ENCODE measurements around the gene SIRT4.
A peak's percentile ranks its signal among the peaks of the same experiment; 100 is the strongest.
"Not testable (repeated sequence)": the region's sequence is repeated elsewhere in the genome, so short reads cannot be mapped to it uniquely, and the experiment has no call there.

SIRT4 gene, protein sequence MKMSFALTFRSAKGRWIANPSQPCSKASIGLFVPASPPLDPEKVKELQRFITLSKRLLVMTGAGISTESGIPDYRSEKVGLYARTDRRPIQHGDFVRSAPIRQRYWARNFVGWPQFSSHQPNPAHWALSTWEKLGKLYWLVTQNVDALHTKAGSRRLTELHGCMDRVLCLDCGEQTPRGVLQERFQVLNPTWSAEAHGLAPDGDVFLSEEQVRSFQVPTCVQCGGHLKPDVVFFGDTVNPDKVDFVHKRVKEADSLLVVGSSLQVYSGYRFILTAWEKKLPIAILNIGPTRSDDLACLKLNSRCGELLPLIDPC

DNA sequence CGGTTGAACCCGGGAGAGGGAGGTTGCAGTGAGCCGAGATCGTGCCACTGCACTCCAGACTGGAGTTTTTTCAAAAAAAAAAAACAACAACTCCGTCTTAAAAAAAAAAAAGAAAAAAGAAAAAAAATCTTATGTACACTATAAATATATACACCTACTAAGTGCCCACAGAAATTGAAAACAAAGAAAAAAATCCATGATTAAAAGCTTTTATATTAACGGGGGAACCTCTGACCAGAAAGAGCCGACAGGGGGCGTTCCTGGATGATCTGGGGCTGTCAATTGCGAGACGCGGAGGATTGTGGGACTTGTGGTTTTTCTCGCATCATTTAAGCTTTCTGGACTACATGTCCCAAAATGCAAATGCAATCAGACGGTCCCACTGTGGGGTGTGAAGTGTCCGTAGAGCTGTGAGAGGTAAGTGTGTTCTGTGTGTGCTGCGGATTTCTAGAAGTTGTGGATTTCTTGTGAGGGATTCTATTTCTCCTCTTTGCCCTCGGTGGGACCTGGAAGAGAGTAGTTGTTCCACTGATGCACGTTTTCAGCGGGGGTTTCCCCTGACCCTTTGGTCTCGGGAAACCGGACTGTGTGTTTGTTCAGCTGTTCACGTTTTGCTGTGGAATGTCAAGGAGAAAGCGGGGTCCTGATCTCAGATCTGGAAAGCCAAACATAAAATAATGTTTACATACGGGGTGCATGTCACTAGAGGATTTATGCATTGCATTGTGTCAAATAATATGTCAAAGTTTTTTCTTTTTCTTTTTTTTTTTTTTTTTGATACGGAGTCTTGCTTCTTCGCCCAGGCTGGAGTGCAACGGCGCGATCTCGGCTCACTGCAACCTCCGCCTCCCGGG lies at the start of gene SIRT4:
SIRT4 (plus strand) TSS at position 360 of the 854 bp plus-strand sequence. CDS start 1,241 bp downstream, outside the sequence.
- DNase-seq (ENCODE audit: low spot score), result peak; percentile 94

DNA sequence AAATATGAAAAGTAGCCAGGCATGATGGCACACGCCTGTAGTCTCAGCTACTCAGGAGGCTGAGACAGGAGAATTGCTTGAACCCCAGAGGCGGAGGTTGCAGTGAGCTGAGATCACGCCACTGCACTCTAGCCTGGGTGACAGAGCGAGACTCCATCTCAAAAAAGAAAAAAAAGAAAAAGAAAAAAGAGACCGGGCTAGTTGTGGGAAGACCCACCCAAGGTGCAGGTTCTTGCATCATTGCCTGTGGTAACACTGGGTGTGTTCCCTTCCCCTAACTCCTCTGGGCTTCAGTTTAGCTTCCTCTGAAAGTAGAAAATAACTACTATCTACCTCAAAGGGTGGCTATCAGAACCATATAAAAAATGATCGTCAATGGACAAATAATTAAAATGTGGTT lies 48.8 kb upstream of the SIRT4 start:
- not testable (repeated sequence) for DNase-seq (ENCODE audit: low spot score)

DNA sequence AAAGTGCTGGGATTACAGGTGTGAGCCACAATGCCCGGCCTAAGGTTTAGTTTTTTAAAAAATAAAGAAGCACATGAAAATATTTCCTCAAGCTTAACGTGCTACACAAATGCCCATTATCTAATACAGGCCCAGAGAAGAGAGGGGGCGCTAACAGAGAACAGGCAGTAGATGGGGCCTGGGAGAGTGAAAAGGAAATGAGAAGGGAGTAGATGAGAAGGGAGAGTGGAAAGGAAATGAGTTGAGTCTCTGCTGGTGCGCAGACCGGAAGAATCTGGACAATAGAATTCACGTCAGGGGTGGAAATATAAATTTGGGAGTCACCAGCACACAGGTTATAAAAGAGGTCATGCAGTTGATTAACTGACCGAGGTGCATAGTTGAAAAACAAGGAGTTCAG lies 47.3 kb upstream of the SIRT4 start:
- DNase-seq (ENCODE audit: low spot score), result no peak

DNA sequence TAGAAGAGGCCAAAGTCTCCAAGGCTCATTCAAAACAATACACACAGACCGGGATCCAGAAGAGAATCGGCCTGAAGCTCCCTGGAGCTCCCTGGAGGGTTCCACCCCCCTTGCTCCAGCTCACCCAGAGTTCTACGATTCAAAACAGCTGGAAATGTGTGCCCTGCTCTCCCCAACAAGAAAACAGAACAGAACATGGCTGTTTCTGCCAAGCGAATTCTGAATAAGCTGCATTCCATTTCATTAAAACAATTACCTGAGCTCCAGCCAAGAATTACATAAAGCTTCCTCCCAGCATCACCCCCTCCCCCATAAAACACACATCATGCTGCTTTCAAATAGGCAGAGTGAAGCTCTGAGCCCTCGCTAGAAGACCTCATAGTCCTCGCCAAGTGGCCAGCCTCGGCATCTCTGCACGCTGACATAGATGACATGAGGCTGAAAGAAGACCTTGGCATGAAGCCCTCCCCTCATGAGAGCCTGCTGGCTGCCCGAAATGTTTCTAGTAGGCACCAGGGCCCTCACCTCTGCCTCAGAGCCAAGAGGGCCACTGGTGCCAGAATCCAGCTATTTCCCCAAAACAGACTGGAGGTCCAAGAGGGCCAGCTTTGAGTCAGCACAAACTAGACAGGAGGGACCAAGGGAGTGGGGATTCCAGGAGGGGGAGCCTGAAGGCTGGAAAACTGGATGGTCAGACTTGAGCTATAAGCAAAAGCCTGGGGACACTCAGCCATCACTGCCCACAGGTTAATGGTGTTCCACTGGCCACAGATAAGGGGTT lies 44.9 kb upstream of the SIRT4 start:
- DNase-seq (ENCODE audit: low spot score), result no peak

DNA sequence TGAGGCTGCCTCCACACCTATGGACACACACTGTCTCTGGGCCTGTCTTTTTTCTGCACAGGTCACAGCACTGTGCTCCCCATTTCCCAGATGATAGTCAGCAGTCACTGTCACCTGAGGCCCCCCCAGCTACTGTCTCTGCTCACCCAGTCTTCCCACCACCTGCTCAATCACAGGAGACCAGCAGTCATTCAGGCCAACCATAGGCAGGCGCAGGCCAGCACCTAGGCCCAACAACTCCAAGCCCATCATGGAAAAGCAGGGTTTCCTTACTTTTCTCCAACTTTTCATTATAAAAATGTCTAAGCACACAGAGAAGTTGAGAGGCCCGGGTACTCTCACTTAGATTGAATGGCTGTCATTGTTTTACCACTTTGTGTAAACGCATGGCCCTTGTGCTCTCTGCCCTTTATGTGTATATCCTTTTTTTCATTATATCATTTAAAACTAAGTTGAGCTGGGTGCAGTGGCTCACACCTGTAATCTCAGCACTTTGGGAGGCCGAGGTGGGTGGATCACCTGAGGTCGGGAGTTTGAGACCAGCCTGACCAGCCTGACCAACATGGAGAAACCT lies 43.7 kb upstream of the SIRT4 start:
- DNase-seq (ENCODE audit: low spot score), result no peak

DNA sequence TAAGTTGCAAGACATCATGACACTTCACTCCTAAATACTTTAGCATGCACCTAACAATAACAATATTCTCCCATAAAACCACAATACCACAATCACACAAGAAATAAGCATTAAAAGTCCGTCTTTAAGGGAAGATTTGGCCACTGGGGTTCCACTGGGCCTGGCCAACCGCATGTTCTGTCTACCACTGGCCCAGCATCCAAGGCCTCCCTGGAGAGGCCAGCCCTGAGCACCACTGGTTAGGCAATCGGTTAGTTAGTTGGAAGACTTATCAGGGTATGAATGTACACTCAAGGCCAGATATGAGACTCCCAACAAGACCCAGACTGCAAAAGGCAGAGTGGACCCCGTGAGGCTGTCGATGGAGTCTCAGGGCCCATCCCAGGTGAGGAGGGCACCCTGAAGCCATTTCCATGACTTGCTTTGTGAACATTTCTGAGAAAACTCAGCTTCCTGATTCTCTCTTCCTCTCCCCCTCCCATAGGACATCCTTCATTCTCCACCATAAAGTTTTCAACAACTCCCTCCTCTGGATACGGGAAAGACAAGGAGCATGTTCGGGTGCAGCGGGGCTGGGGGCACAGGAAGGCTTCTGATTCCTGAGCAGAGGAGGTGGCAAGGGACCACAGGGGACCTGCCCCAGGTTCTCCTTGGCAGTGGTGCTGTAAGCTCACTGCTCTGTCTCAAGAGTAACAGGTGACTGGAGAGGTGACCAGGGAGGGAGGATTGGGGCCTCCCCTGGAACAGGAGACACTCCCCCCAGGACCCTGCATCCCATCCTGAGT lies 42.5 kb upstream of the SIRT4 start:
- no peak for DNase-seq (ENCODE audit: low spot score)

DNA sequence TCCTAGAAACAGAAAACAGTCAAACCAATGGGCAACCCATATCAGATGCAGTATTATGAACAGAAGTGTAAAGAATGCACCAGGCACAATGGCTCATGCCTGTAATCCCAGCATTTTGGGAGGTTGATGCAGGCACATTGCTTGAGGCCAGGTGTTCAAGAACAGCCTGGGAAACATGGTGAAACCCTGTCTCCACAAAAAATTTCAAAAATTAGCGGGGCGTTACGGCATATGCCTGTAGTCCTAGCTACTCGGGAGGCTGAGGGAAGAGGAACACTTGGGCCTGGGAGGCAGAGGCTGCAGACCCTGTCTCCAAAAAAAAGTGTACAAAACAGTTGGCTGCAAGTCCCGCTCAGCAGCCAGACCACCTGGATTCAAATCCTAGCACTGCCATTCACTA lies 41.5 kb upstream of the SIRT4 start:
- DNase-seq (ENCODE audit: low spot score), result no peak

DNA sequence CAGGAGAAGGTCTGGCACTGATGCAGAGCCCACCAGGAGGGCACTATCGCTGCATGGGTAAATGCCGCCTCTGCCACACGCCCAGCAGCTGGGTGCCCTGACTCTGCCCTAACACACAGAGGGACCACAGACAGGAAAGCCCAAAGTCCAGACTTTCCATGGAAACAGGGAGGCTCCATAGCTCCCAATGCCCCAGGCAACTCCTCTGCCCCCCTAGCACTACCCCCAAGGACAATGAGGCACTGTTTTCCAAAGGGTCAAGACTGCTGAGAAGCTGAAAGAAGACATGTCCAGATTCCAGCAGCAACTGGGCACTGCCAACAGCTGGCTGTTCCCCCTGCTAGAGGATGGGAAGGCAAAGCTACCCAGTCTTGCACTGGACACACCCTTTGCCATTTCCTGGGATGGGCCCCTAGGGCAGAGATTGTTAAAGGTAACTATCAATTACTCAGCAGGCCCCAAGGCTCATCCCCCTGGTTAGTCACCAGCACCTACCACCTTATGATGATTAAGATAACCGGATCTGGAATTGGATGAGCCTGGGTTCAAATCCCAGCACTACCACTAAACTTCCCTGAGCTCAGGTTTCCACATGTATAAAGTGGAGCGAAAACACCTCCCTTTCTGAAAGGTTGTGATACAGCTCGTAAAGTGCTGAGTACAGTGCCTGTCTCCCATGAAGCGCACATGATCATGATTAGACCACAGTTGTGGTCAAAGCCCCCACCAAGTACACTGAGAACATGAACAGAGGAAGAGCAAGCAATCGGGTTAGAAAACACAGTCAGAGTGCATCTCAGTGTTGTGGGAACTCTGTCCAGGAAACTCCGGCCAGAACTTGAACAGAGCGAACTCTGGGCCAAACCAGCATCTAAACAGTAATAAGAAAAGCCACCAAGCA lies 39.9 kb upstream of the SIRT4 start:
- no peak for DNase-seq (ENCODE audit: low spot score)

DNA sequence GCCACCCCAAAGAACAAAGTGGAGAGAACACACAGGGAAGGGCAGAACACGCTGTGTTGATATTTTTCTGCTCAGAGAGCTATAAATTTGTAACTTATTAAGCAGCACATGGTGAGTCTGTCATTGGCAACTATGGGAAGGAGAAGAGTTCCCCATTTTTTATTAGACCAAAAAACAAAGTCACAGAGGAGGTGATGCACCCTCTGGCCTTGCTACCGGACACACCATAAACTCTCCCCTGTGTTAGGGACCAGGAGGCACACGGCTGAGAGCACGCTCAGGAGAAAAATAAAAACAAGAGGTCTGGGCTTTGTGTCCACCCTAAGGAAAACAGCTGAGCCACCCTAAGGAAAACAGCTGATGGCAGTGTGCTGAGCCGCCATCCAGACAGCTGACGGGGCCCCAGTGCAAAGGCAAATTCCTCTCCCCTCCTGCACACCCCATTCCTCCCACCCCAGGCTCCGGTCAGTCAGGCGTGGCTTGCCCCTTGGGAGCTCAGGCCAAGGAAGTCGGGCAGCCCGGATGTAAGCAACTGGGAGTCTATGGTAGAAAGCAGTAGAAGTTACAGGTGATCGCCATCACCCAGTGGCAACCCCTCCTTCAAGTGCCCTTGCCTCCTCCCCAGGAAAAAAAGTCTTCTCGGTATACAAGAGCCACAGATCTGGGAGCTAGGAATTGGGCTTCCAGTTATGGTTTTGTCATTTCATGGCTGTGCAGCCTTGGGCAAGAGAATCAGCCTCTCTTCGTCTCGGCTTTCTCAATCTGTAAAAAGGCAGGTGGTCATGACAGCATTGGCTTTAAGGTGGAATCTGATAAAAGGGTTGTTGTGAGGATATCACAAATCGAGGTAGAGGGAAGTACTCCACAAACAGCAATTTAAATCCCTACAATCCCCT lies 39.0 kb upstream of the SIRT4 start:
- no peak for DNase-seq (ENCODE audit: low spot score)

DNA sequence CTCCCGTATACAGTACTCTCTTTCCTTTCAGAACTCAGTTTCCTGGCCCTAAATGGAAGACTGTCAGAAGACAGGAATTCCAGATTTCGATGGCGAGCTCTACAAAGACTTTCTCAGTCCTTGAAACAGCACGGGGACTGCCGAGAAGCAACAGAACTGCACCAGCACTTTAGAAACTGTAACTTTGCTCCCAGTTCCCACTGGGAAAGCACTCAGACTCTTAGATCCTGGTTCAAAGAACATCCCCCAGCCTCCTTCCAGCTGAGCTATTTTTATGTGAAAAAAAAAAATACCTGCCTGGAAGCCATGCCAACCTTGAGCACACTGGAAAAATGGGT lies 38.4 kb upstream of the SIRT4 start:
- DNase-seq (ENCODE audit: low spot score), result no peak

DNA sequence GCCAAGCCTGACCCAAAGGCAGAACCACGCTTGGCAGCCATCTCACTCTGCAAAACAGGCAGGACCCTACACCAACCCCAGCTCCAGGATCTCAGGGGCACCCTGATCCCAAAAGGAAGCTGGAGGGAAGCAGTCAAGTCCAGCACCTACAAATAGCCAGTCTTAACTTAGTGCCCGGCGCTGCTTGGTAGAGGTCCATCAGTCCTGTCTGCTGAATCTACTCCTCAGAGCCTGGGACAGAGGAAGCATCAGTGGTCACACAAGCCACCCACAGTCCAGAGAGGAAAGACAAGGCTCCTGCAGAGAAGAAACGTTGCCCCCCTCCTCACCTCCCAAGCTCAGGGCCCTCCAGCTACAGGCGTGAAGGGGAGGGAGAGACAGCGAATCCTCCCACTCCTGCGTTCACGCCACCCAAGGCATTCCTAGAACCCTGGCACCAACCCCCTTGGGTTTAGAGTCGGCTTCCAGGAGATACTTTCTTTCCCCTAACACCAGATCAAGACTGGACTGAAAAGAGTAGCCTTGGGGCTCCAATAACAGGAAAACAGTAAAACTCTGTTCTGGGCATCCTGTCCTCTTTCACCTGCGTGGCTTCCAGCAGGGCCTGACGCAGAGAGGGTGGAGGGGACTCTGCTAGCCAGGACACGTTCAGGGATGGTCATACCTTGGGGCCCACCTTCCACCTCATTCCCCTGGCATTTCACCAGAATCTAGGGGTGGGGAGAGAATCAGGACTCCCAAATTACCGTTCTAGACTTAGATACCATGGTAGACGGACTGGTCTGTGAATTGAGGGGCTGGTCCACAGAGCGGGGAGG lies 37.8 kb upstream of the SIRT4 start:
- DNase-seq (ENCODE audit: low spot score), result no peak

DNA sequence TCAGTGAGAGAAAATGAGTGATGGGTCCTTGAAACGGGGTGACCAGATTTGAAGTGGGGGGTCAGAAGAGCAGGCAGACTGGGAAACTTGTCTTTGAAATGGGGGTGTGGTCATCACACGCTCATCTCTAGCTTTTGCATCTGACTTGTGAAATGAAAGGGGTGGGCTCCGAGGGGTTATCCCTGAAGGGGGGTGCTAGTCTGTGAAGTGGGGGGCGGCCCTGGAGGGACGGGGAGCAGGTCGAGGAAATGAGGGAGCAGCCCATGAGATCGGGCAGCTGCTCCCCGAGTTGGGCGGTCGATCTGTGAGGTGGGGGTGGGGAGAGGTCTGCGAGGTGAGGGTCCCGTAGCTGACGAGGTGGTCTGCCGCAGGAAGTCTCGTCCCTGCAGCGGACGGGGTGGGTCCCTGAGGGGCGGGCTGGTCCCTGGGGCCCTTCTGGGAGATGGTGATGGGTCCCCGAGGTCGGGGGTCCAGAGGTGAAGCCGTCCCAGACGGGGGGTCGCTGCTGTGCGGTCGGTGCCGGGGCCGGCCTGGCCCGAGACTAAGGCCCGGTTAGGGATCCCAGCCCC lies 37.1 kb upstream of the SIRT4 start:
- no peak for DNase-seq (ENCODE audit: low spot score)

DNA sequence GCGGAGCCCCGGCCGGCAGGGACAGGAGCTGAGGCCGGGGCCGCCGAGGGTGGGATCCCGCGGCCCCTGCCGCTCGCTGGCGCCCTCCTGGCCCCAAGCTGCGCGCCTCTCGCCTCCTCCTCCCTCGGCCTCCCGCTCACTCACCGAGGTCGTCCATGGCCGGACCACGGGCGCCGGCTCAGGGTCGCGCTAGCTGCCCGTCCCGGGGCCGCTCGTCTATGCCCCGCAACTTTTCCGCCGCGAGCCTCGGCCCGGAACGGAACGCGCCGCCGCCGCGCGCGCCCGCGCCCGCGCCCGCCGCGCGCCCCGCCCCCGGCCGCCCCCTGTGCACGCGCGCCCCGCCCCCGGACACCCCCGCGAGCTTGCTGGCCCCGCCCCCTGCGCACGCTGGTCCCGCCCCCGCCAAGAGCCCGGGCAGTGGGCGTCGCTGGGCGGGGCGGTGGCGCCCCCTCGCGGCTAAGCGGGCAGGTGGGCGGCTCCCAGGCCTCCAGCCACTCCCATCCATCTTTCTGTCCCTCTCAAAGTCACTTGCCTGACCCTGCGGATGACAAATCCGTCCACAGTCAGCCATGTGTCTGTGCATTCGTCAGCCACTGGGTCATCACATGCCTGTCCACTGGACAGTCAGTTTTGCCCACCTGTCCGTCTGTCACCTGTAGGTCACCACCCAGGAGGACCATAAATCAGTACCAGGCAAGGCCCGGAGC lies 36.5 kb upstream of the SIRT4 start, which contains the start of gene PXN:
PXN (minus strand) TSS at position 258 of the 707 bp plus-strand sequence; CDS start at position 157, 101 bp downstream.
- DNase-seq (ENCODE audit: low spot score), result peak; percentile 96

DNA sequence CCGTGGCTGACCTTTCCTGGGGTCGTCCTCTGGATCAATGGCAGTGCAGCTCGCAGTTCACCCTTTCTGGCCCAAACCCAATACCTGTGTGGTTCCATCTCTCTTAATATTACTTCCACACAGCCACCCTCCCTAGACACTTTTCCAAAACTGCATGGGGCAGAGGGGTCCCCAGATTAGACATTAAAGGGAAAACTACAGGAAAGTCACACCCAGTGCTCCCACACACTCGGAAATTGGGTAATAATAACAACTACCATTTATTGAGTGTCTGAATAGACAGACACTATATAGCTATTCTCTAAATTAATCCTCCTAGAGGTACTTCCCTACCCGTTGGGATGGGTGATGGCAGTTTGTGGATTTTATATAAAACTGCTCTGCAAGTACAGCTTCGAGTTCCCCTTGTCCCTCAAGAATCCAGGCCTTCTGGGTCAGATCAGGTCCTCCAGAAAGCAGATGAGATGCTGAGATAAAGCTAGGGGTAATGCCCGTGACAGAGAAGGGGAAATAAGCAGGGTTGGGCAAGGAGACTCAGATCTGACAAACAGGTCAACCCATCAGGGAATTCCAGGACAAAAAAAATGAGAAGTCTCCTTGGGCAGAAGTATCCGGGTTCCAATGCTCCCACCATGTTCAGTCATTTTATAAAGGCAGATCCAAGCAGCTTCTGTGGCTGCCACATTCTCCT lies 35.8 kb upstream of the SIRT4 start:
- DNase-seq (ENCODE audit: low spot score), result no peak

DNA sequence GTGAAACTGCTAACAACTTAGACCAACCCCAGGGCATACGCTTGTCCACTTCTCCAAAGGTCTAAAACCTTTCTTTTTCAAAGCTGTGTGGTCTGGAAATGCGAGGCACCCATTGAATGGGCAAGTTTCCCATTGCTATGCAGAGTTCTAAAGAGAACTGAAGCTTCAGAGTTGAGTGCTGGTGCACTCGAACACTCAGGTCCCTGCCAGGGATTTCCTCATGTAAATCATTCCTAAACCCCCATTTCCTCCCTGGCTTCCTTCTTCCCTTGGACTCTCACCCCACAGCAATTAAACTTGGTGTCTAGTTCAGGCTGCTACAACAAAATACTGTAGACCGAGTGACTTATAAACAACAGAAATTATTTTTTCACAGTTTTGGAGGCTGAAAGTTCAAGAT lies 34.4 kb upstream of the SIRT4 start:
- no peak for DNase-seq (ENCODE audit: low spot score)

DNA sequence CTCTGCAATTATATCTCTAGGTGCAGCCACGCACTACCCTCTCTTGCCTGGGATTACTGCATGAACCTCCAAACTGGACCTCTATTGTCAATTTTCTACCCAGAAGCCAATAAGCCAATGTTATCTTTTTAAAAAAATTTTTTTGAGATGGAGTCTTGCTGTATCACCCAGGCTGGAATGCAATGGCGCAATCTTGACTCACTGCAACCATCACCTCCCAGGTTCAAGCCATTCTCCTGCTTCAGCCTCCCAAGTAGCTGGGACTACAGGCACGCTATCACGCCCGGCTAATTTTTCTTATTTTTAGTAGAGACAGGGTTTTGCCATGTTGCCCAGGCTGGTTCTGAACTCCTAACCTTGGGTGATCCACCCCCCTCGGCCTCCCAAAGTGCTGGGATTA lies 25.4 kb upstream of the SIRT4 start:
- no peak for DNase-seq (ENCODE audit: low spot score)
